Measurements from ENCODE around the gene ANO8.
"Not testable (repeated sequence)": the region's sequence is repeated elsewhere in the genome, so short reads cannot be mapped to it uniquely, and the experiment has no call there.

ANO8 gene

GRCh38 chr19:17334414-17335409 is at the start of gene ANO8:
TSS of gene ANO8 (minus strand) at chr19:17334855. CDS start at chr19:17334670, 185 bp downstream.
- peak; percentile 96 for DNase-seq

DNA sequence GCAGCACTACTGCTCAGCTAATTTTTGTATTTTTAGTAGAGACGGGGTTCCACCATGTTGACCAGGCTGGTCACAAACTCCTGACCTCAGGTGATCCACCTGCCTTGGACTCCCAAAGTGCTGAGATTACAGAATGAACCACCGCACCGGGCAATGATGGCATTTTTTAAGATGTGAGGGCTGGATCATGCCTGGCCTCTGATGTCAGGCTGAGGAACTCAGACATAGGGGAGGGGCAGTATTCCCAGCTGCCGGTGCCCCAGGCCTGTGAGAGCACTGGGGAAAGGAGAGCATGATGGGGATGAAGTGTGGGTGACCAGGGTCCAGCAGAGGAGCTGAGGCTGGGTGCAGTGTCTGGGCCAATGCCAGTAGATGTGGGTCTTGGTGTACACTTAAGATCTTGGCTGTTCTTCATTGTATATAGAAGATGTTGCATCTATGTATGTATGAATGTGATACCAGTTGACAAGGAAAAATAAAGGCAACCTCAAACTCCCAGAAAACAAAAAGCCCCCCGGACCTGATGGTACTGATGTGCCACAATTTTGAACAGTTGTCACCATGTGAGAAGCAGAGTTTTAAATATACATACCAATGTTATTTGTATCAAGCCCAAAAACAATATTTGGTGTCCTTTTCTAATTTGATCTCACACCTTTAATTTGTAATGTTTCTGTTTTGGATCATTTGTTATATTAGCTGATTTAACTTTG is 45.9 kb upstream of the ANO8 start:
- DNase-seq = no peak

DNA sequence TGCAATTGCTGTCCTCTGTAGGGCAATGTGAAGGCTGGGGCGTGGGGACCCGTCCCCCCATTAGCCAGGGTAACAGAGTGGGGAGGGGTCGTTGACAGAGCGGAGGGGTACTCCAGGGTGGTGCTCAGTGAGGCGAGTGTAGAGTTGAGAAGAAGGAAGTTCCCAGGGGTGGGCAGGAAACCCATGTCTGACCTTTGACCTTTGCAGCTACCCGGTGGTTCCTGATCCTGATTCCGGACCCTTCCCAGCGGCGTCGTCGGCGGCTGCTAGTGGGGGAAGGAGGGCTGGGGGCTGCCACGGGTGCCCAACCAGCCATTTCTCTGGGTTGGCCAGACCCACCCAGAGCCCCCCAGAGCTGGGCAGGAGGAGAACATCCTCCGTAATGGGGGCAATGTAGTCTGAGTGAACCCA is 44.6 kb upstream of the ANO8 start:
- peak; percentile 38 for DNase-seq

DNA sequence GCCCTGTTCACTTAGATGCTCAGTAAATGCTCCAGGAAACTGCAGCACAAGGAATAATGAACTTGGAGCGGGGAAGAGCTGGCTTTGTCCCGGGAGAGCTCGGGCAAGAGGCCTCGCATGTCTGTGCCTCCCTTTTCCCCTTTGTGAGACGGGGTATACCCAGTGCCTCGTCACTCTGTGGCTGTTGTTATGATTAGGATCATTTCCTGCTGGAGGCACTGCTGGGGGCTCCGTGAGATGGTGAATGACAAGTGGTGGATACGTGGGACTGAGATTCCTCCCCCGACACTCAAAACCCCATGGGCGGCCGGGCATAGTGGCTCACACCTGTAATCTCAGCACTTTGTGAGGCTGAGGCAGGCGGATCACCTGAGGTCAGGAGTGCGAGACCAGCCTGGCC is 43.6 kb upstream of the ANO8 start:
- no peak for DNase-seq

- no peak for DNase-seq
These were observed 42.4 kb upstream of the ANO8 start, which contains the start of gene PLVAP for GRCh38 chr19:17376935-17377600. TSS of gene PLVAP (minus strand) at chr19:17377342. CDS start at chr19:17377288, 54 bp downstream.

GRCh38 chr19:17370026-17370587 is 35.5 kb upstream of the ANO8 start:
- DNase-seq = no peak

- DNase-seq = no peak
These were observed 30.7 kb upstream of the ANO8 start for GRCh38 chr19:17365361-17365760.

DNA sequence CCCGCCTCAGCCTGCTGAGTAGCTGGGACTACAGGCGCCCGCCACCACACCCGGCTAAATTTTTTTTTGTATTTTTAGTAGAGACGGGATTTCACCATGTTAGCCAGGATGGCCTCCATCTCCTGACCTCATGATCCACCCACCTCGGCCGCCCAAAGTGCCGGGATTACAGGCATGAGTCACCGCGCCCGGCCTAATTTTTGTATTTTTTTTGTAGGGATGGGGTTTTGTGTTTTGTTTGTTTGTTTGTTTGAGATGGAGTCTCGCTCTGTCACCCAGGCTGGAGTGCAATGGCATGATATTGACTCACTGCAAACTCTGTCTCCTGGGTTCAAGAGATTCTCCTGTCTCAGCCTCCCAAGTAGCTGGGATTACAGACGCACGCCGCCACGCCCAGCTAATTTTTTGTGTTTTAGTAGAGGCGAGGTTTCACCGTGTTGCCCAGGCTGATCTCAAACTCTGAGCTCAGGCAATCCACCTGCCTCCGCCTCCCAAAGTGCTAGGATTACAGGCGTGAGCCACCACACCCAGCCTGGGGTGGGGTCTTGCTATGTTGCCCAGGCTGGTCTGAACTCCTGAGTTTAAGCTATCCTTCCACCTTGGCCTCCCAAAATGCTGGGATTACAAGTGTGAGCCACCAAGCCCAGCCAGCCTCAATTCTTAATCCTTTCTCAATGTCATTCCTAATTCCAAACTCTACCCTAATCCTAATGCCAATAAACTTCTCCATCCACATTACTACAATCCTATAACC is 29.4 kb upstream of the ANO8 start:
- not testable (repeated sequence) for DNase-seq

DNA sequence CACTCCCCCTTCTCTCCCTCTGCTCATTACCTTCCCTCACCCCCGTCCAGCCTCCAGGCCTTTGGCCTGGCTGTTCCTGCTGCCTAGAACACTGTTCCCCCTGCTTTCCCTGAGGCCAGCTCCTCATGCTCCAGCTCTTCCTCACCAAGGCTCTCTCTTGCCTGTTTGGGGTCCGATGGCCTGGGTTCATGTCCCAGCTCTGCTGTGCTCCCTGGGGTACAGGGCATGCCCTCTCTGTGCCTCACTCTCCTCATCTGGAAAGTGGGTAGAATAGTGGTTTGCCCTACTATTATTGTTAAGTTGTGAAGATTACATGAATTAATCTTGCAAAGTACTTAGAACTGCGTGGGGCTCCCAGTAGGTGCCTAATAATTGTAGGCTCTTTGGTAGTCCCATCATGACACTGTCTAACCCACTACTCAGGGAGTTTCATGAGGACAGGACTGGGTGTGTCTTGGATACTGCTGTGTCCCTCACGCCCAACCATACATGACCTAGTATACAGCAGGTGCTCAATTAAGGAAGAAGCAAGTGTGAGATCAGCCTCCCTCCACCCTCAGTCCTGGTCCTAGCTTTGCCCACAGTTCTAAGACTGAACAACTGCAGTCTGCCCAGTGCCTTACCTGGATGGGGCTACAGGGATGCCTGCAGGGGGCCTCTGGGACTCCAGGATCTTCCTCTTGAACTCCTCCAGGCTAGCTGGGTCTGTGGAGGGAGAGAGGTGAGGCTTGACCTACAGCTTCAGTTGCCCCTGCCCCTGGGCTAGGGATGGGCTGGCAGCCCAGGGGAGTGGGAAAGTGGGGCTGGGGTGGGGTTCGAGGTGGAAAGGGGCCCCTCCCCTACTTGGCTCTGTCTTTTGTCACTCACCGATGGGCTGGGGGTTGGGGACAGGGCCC is 25.5 kb upstream of the ANO8 start:
- DNase-seq = no peak

DNA sequence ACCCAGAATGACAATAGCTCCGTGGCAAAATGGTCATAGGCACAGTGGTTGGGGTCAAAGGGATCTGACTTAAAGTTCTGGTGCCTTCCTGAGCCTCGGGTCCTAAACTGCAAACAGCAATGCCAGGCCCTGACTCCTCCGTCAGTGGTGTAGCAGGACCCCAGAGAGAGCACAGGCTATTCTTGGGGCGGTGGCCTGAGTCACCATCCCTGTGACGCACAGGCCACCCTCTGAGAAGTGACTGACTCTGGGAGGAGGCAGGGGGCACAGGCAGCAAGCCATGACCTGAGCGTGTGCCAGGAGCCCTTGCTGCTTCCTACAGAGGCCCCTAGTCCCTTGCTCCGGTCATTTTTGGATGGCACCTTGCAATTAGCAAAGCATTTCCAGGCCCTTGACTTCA is 23.7 kb upstream of the ANO8 start:
- no peak for DNase-seq

DNA sequence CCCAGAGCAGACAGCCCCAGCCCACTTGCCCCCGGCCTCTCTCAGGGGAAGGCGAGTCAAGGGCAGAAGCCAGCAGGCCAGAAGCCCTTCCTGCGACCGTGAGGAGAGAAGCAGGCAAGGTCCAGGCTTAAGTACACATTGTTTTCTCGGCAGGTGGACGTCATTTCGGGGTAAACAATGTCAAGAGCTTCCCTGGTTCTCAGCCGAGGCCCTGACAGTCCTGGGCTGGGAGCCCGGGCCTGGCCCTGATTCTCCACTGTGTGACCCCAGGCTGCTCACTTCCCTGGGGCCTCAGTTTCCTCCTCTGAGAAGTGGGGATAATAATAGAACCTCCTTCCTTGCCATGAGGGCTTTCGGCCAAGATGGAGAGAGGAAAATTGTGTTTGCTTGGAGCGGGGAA is 23.1 kb upstream of the ANO8 start:
- no peak for DNase-seq

DNA sequence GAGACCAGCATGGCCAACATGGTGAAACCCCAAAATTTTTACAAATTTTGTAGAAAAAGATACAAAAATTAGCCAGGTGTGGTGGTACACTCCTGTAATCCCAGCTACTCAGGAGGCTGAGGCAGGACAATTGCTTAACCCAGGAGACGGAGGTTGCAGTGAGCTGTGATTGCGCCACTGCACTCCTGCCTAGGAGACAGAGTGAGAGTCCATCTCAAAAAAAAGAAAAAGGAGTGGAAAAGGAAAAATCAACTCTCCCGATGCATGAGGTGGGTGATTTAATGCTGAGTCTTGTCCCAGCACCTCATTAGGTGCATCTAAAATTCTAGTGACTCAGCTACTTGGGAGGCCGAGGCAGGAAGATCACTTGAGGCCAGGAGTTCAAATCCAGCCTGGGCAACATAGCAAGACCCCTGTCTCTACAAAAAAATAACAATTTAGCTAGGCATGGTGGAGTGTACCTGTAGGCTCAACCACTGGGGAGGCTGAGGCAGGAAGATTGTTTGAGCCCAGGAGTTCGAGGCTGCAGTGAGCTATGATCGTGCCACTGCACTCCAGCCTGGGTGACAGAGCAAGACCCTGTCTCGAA is 22.5 kb upstream of the ANO8 start:
- no peak for DNase-seq

- DNase-seq = no peak
These were observed 18.7 kb upstream of the ANO8 start for GRCh38 chr19:17353386-17353785.

- DNase-seq = no peak
These were observed 18.1 kb upstream of the ANO8 start for GRCh38 chr19:17352608-17353280.

DNA sequence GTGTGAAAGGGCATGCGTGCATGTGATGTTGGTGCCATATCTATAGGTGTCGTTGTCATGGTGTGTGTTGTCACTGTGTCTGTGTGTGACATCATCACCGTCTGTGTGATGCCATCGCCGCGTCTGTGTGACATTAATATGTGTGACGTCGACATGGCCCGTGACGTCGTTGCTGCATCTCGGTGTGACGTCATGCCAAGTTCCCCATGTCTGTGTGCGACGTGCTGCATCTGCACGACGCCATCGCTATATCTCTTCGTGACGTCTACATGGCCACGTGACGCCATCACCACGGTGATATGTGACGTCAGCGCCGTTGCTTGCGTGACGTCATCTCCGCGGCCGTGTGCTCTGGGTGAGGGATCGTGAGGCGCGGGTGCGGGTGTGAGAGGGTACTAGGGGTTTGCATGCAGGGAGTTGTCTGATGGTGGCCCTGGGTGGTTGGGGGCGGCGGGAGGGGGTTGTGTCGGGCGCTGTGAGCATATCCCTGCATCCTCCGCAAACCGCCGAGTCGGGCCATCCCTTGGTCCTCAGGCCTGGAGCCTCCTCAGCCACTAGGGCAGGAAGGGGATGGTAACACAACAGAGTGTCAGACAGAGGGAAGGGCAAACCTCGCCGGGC is 17.3 kb upstream of the ANO8 start:
- no peak for DNase-seq

GRCh38 chr19:17348700-17349099 is 14.0 kb upstream of the ANO8 start:
- peak; percentile 57 for DNase-seq

GRCh38 chr19:17347877-17348276 is 13.2 kb upstream of the ANO8 start:
- no peak for DNase-seq

DNA sequence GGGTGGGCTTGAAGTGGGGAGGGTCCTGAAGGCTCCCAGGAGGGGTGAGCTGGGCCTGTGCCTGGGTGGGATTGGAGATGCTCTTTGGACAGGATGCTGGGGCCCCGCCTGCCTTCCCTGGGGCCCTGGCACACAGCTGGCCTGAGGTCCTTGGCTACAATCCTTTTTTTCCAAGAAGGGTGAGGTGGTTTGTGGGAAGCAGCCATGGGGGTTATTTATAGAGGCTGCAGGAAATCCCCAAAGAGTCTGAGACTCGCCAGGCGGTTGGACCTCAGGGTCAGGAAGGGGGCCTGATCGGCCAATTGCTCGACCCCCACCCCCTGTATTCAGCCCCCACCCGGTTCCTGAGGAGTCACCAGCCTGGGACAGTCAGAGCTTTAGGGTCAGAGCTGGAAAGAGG is 12.7 kb upstream of the ANO8 start:
- DNase-seq = no peak

DNA sequence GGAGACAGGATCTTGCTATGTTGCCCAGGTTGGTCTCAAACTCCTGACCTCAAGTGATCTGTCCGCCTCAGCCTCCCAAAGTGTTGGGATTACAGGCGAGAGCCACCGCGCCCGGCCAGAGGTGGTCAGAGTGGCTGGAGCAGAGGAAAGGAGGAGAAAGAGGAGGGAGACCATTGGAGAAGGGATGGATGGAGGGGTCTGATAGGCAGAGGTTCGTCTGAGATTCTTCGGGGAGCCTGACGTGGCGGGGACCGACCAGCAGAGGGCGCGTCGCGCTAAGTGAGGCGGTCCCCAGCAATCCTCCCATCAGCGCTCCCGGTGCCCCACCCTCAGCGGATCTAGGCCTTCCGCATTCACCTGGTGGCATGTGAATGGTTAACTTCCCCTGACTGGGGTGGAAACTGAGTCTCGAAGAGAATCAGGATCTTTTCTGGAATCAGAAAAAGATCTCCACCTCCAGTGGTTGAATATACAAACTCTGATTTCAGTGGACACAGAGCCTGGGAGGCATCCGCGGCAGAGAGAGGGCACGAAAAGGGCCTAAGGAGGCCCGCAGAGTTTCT is 11.5 kb upstream of the ANO8 start:
- peak; percentile 88 for DNase-seq

Data from retina (tissue), 1 donor.